H1 (cell line): Measurements from ENCODE around the gene HDAC10.

Experiments
- CREB1 ChIP-seq: IDR thresholded peaks from 2 replicates; pipeline ENCODE4 v1.6.1; 2012; ENCODE audit warnings: inconsistent platforms
- JUND ChIP-seq: IDR thresholded peaks from 2 replicates; pipeline ENCODE4 v1.6.1; 2011; ENCODE audit warnings: mild to moderate bottlenecking, improper control_type of control experiment, low read length

DNA sequence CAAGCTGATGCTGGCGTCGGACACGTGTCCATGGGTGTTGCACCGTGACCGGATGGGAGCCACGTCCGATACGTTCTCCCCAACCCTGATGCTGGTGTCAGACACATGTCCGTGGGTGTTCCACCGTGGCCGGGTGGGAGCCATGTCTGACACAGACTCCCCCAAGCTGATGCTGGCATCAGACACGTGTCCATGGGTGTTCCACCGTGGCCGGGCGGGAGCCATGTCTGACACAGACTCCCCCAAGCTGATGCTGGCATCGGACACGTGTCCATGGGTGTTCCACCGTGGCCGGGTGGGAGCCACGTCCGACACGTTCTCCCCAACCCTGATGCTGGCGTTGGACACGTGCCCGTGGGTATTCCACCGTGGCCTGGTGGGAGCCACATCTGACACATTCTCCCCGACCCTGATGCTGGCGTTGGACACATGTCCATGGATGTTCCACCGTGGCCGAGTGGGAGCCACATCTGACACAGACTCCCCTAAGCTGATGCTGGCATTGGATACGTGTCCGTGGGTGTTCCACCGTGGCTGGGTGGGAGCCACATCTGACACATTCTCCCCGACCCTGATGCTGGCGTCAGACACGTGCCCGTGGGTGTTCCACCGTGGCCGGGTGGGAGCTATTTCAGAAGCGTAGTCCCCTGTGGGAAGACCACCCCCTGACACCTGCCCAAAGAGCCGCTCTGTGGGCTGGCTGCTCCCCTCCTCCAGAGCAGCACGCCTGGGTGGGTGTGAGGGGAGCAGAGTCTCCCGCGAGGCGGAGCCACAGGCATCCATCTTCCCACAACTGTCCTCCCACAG lies 30.3 kb downstream of the HDAC10 start:
- TF ChIP-seq JUND (no peak), CREB1 (no peak)
